GM19240 (cell line): Measurements from ENCODE around the gene UQCRC1.

Experiments used
- DNase-seq: peaks from one replicate; pipeline ENCODE4 v3.0.0; 2011; ENCODE audit warnings: low spot score; ENCODE audit not compliant: insufficient read length

The UQCRC1 gene

DNA sequence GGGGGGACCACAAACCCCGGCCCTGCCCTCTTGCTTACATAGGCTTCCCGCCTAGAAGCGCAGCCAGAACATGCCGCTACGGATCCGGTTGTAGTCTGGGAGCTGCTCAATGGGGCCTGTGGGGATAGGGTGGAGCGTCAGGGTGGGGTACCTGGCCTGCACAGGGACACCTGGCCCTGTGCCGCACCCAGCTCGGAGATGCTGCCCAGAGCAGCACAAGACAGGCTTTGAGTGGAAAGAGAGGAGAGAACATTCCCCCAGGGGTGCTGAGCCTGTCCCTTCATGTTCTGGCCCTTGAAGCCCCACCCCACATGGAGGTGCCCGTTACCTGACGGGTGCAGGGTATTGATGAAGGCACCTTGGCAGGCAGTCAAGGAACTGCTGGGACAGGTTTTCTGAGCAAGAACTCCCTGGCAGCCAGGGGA, 10.4 kb downstream of the UQCRC1 start:
- DNase-seq = no peak

DNA sequence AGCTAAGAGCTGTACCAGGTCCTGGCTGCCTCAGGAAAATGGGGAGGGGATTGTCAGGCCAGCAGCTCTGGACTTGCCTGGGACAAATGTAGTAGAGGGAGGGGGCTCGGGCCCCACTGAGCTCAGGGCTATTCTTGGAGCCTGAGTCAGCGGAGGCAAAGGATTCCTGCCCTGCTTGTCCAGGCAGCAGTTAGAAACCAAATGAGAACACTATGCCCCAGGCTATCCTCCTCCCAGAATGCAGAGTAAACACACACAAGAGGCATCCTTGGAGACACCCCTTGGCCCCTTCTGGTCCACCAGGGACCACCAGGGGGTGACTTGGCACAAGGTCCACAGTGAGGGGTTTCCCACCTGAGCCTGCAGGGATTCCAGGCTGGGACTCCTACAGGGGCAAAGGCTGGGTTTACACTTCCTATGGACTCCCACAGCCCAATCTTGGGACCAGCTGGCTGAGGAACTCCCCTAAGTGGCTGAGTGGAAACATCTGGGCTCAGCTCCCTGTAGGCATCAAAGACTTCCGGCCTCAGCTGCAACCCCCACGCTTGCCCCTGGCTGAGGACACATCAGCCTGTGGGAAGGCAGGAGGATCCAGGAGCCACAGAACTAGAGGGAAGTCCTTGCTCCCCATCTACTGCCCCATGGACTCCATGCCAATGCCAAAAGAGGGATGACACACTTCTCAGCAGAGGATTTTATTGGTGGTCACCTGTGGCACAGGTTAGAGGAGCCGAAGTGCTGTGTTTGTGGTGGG, 10.9 kb downstream of the UQCRC1 start:
- no peak for DNase-seq

DNA sequence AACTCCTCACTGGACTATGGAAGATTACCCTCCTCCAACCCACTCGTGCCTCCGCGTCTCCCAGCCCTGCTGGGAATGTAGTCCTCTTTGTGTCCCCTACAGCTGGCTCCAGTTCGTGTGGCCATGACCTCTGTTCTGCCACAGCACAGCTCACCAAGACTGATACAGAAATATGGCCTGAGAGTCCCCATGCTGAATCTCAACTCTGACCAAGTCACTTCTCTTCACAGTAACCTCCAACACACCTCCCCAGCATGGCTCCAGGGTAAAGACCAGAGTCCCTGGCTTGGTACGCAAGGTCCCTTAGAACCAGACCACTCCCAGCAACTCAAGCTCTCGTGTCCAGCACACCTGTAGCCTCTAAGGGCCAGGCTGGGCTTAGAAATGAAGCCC, 12.0 kb downstream of the UQCRC1 start:
- DNase-seq = no peak

DNA sequence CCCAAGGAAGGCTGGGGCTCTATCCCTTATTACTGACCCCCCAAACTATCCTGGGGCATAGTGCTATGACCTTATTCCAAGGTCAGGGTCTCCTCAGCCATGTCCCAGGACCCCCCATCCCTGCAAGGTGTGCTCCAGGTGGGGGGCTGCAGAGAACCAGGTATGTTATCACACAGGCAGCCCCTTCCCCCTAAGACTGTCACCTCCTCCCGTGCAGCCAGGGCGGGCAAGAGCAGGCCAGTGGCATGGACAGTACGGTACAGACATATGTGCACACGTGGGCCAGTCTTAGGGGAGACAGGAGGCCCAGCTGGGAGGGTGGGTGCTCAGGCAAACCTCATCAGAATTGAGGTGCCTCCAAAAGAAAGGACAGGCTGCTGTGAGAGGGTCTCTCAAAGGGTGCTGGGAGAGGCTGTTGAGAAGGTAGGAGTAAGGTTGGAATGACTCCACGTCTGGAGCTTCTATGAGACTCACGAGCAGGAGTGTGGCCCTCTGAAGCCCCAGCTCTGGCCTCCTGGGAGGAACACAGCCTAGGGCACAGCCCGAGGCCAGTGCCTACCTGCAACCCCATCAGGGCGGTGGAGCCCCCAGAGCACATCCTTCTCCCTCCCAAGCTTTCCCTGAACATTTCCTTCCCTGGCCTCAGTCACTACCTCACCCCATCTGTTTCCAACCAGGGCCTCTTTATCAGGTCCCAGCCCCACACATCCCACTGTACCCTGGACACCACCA, 12.6 kb downstream of the UQCRC1 start:
- no peak for DNase-seq

DNA sequence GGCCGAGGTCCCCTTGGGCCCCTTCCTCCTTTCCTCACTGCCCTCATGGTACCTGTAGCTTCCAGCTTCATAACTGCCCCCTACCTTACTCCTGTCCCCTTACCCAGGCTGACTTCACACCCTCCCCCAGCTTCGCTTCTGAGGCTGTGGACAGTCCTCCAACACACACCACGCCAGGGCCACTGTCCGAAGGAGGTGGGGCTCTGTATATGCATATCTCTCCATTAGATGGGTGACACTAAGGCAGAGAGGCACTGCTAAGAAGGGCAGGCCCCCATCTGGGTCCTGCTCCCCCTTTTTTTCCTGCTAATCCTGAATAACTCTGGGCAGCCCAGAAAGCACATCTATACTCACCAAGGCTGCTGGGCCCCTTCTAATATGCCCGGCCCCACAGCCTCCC, 13.3 kb downstream of the UQCRC1 start:
- no peak for DNase-seq

DNA sequence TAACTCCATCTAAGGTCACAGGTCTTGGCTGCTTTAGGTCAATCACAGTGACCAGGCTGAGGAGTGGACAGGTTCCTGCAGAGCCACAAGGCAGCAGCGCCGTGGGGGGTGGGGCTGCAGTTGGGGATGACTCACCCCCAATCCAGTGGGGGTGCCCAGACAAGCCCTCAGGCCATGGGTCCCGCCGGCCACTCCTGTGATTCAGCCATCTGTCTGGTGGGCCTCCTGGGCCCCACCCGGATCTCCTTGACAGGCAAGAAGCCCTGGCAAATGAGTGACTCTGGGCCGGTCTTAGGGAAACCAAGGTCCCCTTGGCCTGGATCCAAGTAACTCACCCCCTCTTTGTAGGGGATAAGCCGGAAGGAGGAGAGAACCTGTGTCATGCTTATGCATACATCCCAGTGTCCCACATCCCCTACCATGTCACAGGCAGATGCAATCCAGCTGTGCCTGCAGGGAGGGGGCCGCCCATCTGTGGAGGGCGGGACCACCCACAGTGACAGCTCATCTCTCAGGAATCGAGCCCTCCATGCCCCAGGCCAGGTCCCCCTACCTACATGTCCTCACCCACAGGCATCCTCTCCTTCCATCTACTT, 13.8 kb downstream of the UQCRC1 start:
- no peak for DNase-seq

DNA sequence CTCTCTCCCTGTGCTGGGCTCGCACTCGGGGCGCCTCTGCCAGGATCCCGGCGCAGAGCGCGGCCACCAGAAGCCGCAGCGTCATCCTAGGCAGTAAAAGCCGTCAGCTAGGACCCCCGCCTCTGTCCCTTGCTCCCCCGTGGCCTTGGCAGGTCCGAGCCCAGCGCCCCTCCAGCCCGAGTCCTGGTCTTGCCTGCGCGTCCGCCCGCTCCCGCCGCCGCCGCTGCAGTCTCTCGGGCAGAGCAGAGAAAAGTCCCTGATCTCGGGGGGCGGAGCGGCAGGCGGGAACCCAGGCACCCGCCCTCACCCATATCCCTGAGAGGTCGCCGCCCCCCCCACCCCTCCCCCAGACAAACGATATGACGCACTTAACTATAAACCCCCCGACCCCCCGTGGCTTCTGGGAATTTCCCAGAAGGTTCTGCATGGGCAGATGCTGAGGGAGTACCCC, 14.3 kb downstream of the UQCRC1 start, which contains the start of gene COL7A1:
TSS of gene COL7A1 (minus strand) at position 255 of the 451 bp plus-strand sequence. CDS start at position 85, 170 bp downstream.
- DNase-seq = no peak

DNA sequence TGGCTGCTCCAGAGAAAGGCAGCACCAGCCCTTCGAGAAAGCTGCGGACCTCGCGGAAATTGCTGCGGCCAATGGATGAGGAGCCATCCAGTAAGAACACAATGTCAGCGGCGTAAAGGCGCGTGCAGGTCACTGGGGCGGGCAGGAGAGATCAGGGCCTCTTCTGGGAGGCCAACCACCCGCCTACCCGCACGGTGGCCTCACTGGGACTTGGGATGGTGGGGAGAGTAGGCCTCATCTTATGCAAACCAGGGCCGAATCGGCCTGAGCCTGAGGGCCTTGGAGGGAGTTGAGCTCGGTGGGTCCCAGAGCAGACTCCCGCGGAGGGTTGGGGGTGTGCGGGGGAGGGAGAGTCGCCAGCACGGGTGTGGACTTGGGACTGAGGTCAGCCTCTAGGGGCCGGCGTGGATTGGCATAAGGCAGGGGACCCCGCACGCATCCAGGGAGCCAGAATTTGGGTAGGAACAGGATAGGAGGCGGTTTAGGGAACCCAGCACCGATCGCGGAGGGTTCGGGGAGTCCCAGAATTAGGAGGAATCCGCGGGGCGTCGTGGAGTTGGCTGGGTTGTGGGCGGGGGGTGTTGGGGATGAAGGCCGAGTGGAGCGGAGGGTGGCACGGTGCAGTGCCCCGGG, 14.9 kb downstream of the UQCRC1 start:
- DNase-seq = no peak

DNA sequence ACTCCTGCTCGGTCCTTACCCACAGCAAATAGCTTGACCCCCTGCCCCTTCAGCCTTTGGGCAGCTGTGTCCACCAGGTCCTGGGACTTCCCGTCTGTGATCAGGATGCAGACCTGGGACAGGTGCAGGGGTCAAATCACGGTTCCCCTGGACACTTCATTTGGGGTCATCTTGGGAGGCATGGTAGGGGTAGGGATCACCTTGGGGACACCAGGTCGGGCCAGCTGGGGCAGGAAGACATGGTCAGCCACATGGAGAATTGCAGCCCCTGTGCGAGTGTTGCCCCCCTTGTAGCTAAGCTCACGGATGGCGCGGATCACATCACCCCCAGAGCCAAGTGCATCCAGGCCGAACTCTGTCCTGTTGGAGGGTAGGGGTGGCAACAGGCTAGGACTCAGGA, 16.1 kb downstream of the UQCRC1 start:
- no peak for DNase-seq

DNA sequence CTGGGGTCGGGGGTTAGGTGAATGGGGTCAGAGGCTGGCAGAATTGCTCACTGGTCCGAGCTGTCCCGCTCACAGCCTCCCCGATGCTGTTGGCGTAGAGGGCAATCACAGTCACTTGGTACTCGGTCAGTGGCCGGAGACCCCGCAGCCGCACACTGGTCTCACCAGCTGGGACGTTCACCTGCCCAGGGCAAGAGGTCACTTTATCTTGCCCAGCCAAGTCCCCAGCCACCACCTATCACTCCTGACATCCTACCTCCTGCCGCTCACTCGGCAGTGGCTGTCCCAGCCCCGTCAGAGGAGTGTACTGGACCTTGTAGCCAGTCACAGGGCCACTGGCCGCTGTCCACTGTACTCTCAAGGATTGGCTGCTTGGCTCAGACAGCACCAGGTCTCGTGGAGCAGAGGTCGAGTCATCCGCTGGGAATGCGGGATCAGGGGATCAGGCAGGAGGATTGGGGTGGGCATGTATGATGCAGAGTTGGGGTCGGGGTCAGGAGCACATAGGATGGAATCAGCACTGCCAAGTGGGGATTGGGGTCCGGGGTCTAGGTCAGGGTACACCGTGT, 16.8 kb downstream of the UQCRC1 start:
- DNase-seq = no peak

DNA sequence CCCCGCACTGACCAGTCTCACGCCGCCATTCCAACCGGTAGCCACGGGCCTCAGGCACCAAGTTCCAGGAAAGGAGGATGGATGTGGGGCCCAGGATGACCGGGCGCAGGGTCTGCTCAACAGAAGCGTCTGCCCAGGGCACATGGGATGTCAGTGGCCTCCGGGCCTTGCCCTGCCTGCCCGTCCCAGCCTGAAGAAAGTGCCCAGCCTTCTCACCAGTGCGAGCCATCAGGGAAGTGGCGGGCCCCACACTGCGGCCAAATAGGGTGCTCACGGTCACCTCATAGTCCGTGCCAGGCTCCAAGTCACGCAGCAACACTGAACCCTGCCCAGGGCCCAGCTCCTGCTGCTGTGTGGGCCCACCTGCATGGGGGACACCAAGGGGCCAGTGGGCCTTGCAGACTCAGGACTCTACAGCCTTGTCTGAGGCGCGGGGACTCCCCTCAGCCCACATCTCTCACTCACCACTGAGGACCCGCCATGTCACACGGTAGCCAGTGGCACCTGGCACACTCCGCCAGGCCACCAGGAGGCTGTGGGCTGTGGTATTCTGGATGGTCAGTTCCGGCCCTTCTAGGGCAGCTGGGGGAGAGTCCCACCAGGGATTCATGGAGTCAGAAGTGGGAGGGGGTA, 17.4 kb downstream of the UQCRC1 start:
- no peak for DNase-seq

DNA sequence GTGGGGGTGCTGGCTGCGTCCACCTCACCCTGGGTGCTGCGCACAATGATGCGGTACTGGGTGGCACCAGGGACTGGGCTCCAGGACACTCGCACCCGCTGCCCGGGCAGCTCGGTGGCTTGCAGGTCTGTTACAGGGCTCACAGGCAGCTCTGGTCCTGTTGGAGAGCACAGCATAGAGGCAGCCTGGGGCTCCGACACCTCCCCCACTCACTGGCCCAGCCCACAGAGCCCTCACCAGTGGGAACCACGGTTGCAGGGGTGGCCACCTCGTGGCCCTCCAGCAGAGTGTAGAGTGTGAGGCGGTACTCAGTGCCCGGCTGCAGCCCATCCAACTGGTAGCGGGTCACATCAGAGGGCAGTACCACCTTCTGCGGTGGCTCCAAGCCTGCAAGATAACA, 18.0 kb downstream of the UQCRC1 start:
- DNase-seq = no peak

DNA sequence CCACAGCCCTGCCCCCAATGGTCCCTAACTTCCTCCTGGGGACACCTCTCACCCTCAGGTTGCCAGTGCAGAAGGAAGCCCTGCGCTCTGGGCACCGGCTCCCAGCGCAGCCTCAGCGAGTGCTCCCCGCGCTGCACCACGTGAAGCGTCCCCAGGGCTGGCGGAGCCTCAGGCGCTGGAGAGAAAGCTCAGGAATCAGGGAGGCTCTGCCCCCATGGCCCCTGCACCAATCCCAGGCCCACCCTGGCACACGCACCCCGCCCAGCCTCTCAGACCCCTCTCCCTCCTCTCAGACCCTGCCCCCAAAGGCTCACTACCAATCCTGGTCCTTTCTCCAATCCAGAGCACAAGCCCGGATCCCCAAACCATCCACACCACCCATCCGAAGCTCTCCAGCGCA, 21.2 kb downstream of the UQCRC1 start:
- no peak for DNase-seq

DNA sequence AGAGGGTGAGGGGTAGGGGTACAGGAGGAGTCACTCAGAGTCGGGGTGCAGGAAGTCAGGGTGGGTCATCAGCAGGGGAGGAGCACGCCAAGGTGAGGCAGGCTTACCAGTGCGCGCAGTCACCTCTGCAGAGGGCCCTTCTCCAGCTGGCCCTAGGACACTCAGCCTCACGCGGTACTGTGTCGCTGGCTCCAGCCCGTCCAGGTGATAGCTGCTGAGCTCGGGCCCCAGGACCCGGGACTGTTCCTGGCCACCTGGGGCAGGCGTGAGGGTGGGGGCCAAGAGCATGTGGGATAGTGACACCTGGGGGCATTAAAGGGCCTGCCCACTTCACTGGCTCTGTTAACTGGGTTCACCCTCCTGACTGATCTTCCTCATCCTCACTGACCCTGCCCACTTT, 21.8 kb downstream of the UQCRC1 start:
- DNase-seq = no peak

DNA sequence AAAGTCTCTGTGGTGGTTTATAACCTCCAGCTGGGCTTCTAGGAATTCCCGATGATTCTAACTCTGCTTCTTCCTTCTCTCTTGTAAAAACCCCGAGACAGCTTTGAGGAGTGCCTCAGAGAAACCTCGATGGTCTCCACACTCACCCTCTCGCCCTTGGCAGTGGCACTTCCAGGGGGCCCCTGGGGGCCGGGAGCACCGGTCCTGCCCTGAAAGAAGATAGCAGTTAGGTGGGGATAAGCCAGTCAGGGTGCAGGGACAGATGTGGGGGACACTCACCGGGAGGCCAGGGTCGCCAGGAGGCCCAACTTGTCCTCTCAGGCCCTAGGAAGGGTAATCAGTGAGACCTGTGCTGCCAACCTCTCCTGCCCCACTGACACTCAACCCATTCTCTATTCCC, 24.0 kb downstream of the UQCRC1 start:
- DNase-seq = no peak

DNA sequence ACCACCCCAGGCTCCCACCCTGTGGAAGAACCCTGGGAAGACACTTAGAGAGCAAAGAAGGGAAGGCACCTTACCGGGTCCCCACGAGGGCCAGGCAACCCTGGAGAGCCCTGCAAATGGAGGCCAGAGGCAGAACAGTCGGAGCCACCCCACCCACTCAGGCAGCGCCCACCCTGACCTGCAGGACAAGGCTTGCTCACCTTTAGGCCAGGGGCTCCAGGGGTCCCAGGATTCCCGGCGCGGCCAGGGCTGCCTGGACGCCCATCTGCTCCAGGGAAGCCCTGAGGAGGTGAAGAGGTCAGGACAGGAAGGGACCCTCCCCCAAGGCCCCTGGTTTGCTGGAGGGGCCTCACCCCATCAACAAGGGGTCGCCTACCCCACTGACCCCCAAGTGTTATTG, 24.6 kb downstream of the UQCRC1 start:
- DNase-seq = no peak

DNA sequence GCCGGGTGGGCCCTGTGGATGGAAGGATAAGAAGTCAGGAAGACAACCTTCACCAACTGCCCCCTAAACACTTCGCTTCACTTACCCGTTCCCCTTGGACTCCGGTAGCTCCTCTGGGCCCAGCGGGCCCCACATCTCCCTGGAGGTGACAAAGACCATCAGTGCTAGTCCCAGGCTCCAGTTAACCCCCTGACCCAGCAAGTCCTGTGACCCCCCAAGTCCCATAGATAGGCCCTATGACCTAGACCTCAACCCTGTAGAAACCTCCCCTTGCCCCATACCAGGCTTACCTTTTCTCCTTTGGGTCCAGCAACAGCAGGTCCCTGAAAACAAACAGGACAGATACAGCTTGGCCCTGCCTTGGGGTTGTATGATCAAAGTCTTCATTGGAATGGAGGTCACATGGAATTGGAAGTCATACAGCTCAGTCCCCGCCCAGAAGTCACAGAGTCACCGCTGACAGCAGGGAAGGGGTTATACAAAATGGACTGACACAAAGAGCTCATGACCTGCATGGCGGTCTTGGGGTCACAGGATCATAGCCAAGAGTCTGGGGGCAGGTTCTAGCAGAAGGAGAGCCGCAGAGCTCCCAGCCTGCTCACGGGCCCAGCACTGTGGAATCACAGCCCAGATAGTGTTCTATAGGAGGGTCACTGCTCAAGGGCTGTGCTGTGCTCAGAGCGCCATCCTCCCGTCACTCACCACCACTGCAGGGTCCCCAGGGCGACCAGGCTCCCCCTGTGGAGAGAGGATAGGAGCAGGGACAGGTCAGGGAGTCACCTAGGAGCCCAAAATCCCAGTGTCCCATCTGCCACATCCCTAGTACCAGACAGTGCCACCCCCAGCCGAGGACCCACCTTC, 27.6 kb downstream of the UQCRC1 start:
- no peak for DNase-seq

DNA sequence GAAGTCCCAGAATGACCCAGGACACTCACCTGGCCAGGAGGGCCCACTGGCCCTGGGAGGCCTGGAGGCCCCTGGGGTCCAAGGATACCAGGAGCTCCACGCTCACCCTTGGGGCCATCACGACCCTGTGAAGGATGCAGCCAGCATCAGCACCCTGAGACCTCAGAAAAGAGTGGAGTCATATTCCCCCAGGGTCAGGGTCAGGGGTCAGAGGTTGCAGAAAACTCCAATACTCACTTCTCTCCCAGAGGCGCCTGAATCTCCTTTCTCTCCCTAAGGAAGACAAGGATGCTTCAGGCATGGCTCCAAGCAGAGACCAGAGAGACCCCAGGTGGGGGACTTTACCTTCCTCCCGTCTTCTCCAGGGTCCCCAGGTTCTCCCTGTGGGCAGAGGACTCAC, 32.8 kb downstream of the UQCRC1 start:
- DNase-seq = no peak

DNA sequence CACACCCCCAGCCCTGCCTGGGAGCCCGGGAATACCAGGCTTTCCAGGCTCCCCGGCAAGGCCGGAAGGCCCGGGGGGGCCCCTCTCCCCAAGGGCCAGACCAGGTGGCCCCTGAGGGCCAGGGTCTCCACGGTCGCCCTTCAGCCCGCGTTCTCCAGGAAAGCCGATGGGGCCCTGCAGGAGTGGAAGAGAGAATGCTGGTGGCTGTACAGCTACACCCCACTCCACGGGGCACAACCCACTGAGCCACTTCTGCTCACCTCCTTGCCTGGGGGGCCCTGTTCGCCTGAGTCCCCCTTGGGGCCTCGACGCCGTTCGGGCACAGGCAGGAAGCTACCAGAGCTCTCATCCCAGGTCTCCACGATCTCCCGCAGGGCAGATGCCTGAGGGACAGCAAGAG, 34.1 kb downstream of the UQCRC1 start:
- DNase-seq = no peak

DNA sequence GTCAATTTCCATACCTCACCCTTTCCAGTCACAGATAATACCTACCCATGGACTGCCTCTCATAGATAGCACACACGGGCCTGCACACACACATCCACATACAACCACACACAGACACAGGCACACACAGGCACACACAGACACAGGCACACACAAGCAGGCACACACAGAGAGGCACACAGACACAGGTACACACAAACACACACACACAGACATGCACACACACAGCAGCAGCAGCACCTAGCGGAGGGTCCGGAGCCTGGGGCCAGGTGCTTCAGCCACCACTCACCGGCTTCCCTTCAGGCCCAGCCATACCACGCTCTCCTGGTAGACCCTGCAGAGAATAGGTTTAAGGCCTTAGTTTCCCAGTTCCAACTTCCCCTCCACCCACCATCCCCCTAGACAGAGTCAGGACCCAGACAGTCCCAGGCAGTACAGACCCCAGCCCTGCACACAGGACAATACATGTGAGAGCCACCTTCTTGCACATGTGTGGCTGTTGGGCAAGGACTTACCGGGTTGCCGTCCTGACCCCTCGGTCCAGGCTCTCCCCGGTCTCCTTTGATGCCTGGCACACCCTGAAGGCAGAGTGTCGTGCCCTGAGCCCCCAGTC, 35.4 kb downstream of the UQCRC1 start:
- DNase-seq = no peak
